NK-92 treated with Interleukin-12 subunit alpha and Interleukin-12 subunit beta, amount 100 ng/mL, for 24 hours (cell line): ENCODE data around the gene ONECUT2.
"Not testable (repeated sequence)": the region's sequence is repeated elsewhere in the genome, so short reads cannot be mapped to it uniquely, and the experiment has no call there.

Experiments
- DNase-seq: peaks from one replicate; lab custom pipeline; 2025; lab: John Stamatoyannopoulos, UW

Gene ONECUT2

GRCh38 chr18:57446322-57446721, 11.1 kb downstream of the ONECUT2 start:
- no peak for DNase-seq

GRCh38 chr18:57447154-57447621, 12.0 kb downstream of the ONECUT2 start:
- DNase-seq, result no peak

DNA sequence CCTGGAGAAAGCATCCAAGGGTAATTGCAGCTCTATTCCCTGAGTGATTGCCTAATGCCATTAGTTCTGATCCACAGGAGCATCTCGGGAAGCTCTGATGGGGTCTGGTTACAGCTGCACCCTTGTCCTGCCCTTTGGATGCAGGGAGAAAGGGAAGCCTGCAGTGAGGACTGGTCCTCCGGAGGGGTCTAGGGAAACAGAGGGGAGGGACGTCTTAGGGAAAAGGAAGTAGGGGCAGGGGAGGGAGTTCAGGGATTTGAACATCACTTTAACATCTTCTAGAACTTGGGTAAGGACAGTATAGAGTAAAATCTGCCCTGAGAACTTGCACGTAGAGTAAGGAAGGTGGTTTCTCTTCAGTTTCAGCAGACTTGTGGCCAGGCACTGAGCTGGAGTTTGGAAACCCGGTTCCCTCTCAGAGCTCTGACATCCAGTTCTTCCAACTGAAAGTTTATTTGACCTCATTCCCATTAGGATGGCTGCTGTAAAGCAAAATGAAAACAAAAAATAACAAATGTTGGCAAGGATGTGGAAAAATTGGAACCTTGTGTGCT, 20.5 kb downstream of the ONECUT2 start:
- DNase-seq, result no peak

DNA sequence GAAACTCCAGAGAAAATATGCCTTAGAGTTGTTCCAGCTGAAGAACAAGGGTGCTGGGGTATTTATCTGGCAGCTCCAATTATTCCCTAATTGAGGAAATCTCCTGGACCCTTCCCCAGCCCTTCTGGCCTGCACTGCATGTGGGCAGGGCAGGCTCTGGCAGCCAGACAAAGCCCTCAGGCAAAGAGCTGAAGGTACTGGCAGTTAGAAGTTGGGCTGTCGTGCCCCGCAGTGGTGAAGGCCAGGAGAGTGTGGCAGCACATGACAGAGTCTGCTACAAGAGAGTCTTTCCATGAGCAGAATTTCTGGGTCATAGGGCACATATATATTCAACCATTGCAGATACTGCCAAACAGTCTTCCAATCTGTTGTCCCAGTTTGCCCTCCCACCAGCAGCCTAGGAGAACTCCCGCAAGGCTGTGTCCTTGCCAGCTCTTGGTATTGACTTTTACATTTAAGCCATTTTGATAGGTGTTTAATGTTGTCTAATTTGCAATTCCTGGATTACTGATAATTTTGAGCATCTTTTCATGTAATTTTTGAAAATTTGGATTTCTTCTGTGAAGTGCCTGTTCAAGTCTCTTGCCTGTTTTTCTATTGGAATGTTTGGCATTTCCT, 26.6 kb downstream of the ONECUT2 start:
- no peak for DNase-seq

DNA sequence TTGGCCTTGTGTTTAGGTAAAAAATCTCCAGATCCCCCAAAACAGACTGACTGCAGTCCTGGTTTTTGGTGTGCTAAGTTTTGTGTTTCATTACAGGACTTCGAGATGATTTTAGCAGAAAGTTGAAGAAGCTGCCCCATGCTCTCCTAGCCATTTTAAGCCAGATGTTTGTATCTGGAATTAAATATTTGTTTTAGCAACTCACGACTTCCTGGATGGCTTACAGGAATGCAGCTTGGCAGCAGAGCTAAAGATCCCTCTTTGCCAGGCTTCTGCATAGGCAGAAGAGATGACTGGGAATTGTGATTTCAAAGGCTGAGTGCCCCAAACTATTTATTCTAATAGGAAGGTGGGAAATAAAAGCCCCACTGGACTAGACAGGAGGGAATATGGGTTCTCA, 31.1 kb downstream of the ONECUT2 start:
- no peak for DNase-seq

- no peak for DNase-seq
Measured at GRCh38 chr18:57466745-57467409, 31.7 kb downstream of the ONECUT2 start.

- no peak for DNase-seq
Measured at GRCh38 chr18:57469884-57470283, 34.7 kb downstream of the ONECUT2 start.

GRCh38 chr18:57475408-57475807, 40.2 kb downstream of the ONECUT2 start:
- no peak for DNase-seq

GRCh38 chr18:57475903-57476302, 40.7 kb downstream of the ONECUT2 start:
- DNase-seq, result no peak

GRCh38 chr18:57480733-57481132, 45.6 kb downstream of the ONECUT2 start:
- DNase-seq, result no peak

- no peak for DNase-seq
Measured at GRCh38 chr18:57497372-57498294, 62.5 kb downstream of the ONECUT2 start.

GRCh38 chr18:57498682-57499256, 63.6 kb downstream of the ONECUT2 start:
- DNase-seq, result no peak

DNA sequence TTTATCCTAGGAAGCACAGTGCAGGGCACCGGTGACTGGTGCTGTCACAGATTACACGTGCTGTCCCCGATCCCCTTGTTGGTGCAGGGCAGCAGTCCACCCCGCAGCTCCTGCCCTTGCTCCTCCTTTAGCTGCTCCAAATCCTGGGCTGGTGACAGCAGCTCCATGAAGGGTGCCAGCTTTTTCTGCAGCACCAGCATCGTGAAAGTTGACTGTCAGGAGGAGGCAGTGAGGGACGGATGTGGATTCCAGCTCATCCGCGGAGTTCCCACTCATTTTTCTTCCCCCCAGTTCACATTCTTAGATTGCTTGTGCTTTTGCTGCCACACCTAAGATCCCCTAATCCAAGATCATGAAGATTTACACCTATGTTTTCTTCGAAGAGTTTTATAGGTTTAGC, 67.5 kb downstream of the ONECUT2 start:
- DNase-seq, result no peak

DNA sequence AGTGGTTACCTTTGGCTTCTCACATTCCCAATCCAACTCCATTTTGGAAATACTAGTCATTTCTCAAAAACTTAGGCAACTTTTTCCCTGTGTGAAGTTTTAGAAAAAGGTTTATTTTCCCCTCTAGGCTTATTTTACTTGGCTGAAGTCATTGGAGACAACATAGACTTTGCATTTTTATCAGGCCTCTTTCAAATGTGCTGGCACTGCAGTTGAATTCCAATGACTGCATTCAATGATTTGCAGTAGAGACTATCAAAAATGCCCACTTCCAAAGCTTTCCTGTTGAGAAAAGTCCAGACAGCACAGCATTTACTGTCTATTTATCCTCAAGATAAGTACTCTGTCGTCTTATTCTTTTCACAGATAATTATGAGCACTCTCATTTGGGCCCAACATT, 70.1 kb downstream of the ONECUT2 start:
- DNase-seq, result no peak

DNA sequence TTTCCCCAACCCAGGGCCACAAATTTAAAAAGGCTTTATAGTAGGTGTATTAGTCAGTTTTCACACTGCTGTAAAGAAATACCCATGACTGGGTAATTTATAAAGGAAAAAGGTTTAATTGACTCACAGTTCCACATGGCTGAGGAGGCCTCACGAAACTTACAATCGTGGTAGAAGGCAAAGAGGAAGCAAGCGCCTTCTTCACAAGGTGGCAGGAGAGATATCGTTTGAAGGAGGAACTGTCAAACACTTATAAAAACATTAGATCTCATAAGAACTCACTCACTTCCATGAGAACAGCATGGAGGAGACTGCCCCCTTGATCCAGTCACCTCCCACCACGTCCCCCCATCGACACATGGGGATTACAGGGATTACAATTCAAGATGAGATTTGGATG, 80.9 kb downstream of the ONECUT2 start:
- no peak for DNase-seq

DNA sequence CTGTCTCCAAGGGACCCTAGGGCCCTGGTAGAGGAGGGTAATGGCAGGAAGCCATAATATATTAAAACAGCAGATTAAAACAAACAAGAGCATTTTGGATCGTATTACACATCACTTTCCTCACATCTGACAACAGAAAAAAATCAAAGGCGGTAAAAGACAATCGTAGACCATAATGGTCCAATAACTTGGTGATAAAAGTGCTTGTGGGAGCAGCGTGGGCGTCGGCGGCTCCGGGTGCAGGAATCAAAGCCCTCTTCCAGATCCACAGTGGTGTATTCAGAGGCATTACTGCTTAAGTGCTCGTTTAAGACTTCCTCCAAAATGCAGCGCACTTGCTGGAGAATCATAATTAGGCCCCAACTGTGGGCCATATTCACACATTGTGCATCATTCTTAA, 83.4 kb downstream of the ONECUT2 start:
- no peak for DNase-seq

GRCh38 chr18:57519668-57520424, 84.7 kb downstream of the ONECUT2 start:
- DNase-seq, result no peak

- not testable (repeated sequence) for DNase-seq
Measured at GRCh38 chr18:57522348-57522747, 87.2 kb downstream of the ONECUT2 start.

- DNase-seq, result no peak
Measured at GRCh38 chr18:57523171-57523956, 88.2 kb downstream of the ONECUT2 start.

GRCh38 chr18:57527556-57528229, 92.5 kb downstream of the ONECUT2 start:
- DNase-seq, result no peak
